ENCODE results near the gene TMCO4. TPM values are rescaled to one million over a fixed set of nuclear protein-coding genes. Genes with fewer than 3 reads are reported as not detected.

TMCO4 gene
- total and polyA plus RNA-seq, 2 of the 8 experiments (the other 6 are each of a cell fraction or from before 2014, with no cell fraction given), result 3.0 to 3.1 TPM

DNA sequence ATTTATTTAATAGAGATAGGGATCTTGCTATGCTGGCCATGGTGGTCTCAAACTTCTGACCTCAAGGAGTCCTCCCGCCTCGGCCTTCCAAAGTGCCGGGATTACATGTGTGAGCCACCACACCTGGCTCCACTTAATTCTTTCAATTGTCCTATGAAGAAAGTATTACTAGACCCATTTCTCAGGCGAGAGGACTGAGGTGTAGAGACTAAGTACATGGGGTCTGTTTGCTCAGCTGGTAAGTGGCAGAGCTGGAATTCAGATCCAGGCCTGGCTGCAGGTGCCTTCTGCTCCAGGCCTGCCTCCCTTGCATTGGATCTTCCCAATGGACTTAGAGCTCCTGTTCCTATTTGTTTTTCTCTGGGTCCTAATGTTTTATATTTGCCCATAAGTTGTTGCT, 79.5 kb downstream of the TMCO4 start:
- H3K18ac ChIP-seq (ENCODE audit: extremely low read depth, low read length), result 0 out of 2 replicates have a peak overlapping the region, but pooled peaks have one; percentile 6
- no peak for FAIRE-seq

More for the DNA sequence above, 79.5 kb downstream of the TMCO4 start:
- Histone ChIP-seq H4K8ac (ENCODE audit: extremely low read depth, insufficient read depth, low read length) (no peak overlapping the region; the same call in 1 of the 2 replicates), H3K9me3 (ENCODE audit: insufficient read depth in 2 of 2, low read depth in 1 of 2, low read length in 1 of 2) (no peaks in the 10 kb centered on the region), H3K23ac (ENCODE audit: insufficient read length) (no peak overlapping the region), H2BK12ac (ENCODE audit: low read depth, low read length) (no peak overlapping the region), H3K4me1 (replicated peaks in 1 of 4; ENCODE audit: control insufficient read depth in 3 of 4, insufficient read depth in 4 of 4, low read length in 3 of 4) (peaks cover 0 to 6% (median 2%) of the 10 kb centered on the region in 4 experiments; a peak in 3 of 7 replicates), H3K4me3 (ENCODE audit: extremely low read depth in 1 of 4, insufficient read depth in 2 of 4, low read depth in 3 of 4, low read length in 4 of 4) (no peak overlapping the region), H4K91ac (replicated peaks; ENCODE audit: insufficient read length, low read length) (no peak overlapping the region), H3K9ac (replicated peaks in 1 of 4; ENCODE audit: extremely low read depth in 1 of 4, low read depth in 3 of 4, low read length in 3 of 4) (no peak overlapping the region), H2BK5ac (ENCODE audit: low read depth, low read length) (no peak overlapping the region), H2AFZ (ENCODE audit: low read length) (no peak overlapping the region), H4K20me1 (replicated peaks in 1 of 2; ENCODE audit: control insufficient read depth in 1 of 2, insufficient read depth in 2 of 2, low read length in 2 of 2) (no peaks in the 10 kb centered on the region), H2BK120ac (replicated peaks; ENCODE audit: low read depth, low read length) (no peak overlapping the region), H2AK5ac (ENCODE audit: low read depth, low read length) (no peak overlapping the region), H3K4me2 (ENCODE audit: insufficient read depth in 1 of 2, low read depth in 2 of 2, low read length in 2 of 2) (no peak overlapping the region), H3K36me3 (ENCODE audit: control insufficient read depth in 2 of 4, insufficient read depth in 4 of 4, low read length in 3 of 4) (no peaks in the 10 kb centered on the region), H2BK15ac (ENCODE audit: low read length) (no peak overlapping the region), H3K14ac (ENCODE audit: insufficient read length) (no peak overlapping the region), H3K23me2 (ENCODE audit: low read depth, low read length) (no peaks in the 10 kb centered on the region), H3K56ac (replicated peaks; ENCODE audit: insufficient read length, low read depth, low read length) (no peak overlapping the region), H3K27ac (ENCODE audit: low read depth, low read length) (no peak overlapping the region), H3K27me3 (replicated peaks in 1 of 4; ENCODE audit: control insufficient read depth in 3 of 4, extremely low read depth in 1 of 4, insufficient read depth in 3 of 4, low read length in 3 of 4) (no peaks in the 10 kb centered on the region), H3K79me2 (ENCODE audit: control insufficient read depth in 1 of 2, insufficient read depth in 2 of 2, low read length in 2 of 2) (no peaks in the 10 kb centered on the region), H3K4ac (replicated peaks; ENCODE audit: insufficient read length, low read depth, low read length) (no peak overlapping the region), H3K79me1 (ENCODE audit: low read depth, low read length) (no peaks in the 10 kb centered on the region), H4K5ac (ENCODE audit: insufficient read length, low read depth, low read length) (no peak overlapping the region), H2BK20ac (ENCODE audit: low read length) (no peak overlapping the region)
- ChIA-PET CTCF (ENCODE audit: partially characterized antibody) (interaction anchor here (2.3 to 3.3 kb wide), 2 partner anchors 15 to 58 kb away, joined by 8 to 12 read pairs; no protein-coding TSS in a partner anchor), POLR2A (ENCODE audit: partially characterized antibody) (no interaction called here)
- TF ChIP-seq KDM1A (IDR thresholded peaks at IDR 0.05; ENCODE audit: borderline replicate concordance, low read length) (peak; percentile 67), RBBP5 (IDR thresholded peaks at IDR 0.05; ENCODE audit: borderline replicate concordance, low read depth, low read length) (no peak), POLR2AphosphoS5 (IDR thresholded peaks at IDR 0.05; ENCODE audit: low read depth, low read length) (no peak)
- 94% methylated on average over 4 of the region's 4 CpGs; no CpG with 5 or more reads in 1 of the 2 experiments for WGBS, 2 experiments (ENCODE audit: extremely low coverage in 1 of 2, insufficient coverage in 1 of 2, insufficient read length in 1 of 2, insufficient replicate concordance in 2 of 2, low coverage in 1 of 2, low lambda C conversion rate in 2 of 2, missing lambda C conversion rate in 1 of 2)
- DNase-seq (ENCODE audit: low read depth in 1 of 2, low spot score in 2 of 2), result no peak

Data from H1 (cell line).